HG02798 (cell line): ENCODE measurements around the gene XG.

Source experiments
- ATAC-seq: cut with Tn5 transposase; IDR thresholded peaks from one replicate; pipeline ENCODE4 v1.9.1; 2021; ENCODE audit warnings: mild to moderate bottlenecking; ENCODE audit not compliant: unreplicated experiment, poor library complexity

The XG gene

GRCh38 chrX:2859197-2859797 lies 107.5 kb downstream of the XG start:
- no peak for ATAC-seq

GRCh38 chrX:2862404-2862803 lies 110.6 kb downstream of the XG start:
- no peak for ATAC-seq

- ATAC-seq = no peak
Observed at GRCh38 chrX:2863646-2864045, 111.8 kb downstream of the XG start.
